DMS153 treated with DMSO at 0.1 percent for 48 hours (cell line): Measurements from ENCODE around the gene RFK.
A peak's percentile ranks its signal among the peaks of the same experiment; 100 is the strongest.

Experiments used
- DNase-seq: peaks from one replicate; lab custom pipeline; 2025; ENCODE audit not compliant: unreplicated experiment; lab: John Stamatoyannopoulos, UW

Gene RFK

GRCh38 chr9:76412638-76413037, 18.4 kb upstream of the RFK start:
- no peak for DNase-seq

- no peak for DNase-seq
Measured at GRCh38 chr9:76405868-76406267, 11.6 kb upstream of the RFK start.

DNA sequence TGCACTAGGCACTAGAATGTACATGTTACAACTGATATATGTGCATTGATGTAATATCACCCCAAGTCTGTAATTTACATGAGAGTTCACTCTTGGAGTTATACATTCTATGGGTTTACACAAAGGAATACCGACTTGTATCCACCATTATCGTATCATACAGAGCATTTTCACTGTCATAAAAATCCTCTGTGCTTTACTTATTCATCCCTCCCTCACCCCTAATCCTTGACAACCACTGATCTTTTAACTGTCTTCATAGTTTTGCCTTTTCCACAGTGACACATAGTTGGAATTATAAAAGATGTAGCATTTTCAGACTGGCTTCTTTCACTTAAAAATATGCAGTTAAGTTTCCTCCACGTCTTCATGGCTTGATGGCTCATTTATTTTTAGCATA, 11.1 kb upstream of the RFK start:
- no peak for DNase-seq

GRCh38 chr9:76404401-76404800, 10.2 kb upstream of the RFK start:
- no peak for DNase-seq

DNA sequence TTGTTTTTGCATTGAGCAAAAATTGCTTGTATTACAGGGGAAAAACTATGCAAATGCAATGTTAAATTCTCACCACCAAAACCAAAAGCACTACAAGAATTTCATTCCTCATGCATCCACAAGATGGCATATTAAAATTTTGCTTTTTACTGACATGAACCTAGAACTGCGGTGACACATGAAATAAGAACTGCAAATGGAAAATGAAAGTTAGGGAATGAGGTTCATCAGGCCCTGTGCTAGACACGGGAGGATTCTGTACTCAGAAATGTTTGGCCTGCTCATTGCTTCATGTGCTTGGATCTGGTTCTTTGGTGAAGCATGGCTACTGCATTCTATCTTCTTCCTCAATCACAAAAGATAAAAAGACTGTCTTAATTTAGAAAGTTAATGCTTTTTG, 9.1 kb upstream of the RFK start:
- DNase-seq: peak; percentile 12

GRCh38 chr9:76401580-76402354, 7.5 kb upstream of the RFK start:
- no peak for DNase-seq

DNA sequence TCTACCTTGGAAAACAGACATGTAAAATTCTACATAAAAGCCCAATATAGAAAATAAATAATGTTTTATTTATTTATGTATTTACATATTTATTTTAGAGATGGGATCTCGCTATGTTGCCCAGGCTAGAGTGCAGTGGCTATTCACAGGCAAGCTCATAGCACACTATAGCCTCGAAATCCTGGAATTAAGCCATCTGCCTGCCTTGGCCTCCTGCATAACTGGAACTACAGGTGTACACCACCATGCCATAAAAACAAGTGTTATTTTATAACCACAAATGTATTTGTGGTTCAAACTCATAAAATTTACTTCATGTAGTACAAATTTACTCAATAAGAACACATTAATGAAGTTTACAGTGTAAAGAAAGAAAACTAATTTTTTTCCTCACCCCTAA, 7.0 kb upstream of the RFK start:
- no peak for DNase-seq

DNA sequence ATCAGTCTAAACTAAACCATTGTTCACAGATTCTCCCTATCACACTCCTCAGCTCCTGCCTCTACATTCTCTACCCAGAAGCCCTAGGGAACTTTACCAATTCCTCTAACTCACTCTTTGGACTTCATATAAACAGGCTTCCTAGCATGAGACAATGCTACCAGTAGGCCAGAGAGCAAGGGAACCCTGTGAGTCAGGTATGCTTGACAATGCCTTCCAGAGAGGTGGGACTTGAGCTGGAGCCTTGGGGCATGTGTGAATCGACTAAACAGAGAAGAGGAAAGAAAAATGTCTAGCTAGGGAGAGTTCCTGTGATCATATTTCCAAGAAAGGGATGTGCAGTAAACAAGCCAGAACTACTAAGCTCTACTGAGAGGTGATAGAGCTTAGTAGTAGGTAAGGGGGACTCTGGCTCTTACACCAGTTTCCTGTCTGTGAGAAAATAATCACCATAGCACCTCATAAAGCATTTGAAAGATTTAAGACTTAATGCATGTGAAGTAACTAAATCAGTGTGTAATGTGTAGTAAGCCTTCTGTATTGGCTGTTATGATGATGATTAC, 6.4 kb upstream of the RFK start:
- no peak for DNase-seq

GRCh38 chr9:76399856-76400255, 5.6 kb upstream of the RFK start:
- DNase-seq: no peak

- no peak for DNase-seq
Measured at GRCh38 chr9:76396597-76396996, 2.4 kb upstream of the RFK start.

DNA sequence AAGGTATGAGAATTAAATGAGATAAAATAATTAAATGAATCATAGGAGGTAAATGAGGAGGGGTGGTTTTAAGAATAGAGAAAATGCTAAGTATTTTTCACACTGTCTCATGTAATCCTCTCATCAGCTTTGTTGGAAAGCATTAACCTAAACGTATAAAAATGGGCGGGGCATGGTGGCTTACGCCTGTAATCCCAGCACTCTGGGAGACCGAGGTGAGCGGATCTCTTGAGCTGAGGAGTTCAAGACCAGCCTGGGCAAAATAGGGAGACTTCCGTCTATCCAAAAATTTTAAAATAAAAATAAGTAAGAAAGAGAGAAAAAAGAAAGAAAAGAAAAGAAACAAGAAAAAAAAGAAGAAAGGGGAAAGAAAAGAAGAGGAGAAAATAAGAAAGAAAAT, 1.9 kb upstream of the RFK start:
- no peak for DNase-seq

GRCh38 chr9:76395381-76395780, 1.2 kb upstream of the RFK start:
- no peak for DNase-seq

DNA sequence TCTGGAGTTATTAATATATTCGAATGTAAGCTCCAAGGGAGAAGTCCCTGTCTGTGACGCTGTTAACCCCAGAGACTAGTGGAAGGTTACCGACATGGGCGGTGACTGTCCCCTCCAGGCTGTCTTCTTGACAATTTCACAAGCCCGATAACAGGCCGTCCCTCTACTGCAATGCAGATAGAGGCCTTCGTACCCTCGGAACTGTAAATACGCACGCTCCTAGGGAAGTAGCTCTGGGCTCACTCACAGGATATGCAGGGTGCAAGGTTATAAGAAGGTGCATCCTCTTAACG, 680 bp upstream of the RFK start:
- peak; percentile 37 for DNase-seq

GRCh38 chr9:76390656-76391055, 3.6 kb downstream of the RFK start:
- DNase-seq: no peak

DNA sequence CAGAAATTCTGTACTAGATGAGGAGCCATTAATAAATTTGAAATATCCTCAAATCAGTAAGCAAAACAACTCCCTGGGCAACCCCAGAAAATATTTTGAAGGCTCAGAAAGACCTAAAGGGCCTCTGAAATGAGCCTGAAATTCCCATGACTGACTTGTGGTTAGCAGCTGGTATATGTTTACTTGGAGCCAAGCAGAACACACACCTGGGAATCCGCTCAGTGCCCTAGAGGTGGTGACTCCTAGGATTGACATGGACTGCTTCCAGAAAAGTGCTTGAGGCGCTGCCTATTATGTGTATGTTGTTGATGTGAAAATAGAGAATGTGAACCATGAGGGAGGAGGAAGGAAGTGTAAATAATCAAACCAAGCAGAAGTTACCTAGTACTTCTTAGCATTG, 14.7 kb downstream of the RFK start:
- DNase-seq: peak; percentile 79

DNA sequence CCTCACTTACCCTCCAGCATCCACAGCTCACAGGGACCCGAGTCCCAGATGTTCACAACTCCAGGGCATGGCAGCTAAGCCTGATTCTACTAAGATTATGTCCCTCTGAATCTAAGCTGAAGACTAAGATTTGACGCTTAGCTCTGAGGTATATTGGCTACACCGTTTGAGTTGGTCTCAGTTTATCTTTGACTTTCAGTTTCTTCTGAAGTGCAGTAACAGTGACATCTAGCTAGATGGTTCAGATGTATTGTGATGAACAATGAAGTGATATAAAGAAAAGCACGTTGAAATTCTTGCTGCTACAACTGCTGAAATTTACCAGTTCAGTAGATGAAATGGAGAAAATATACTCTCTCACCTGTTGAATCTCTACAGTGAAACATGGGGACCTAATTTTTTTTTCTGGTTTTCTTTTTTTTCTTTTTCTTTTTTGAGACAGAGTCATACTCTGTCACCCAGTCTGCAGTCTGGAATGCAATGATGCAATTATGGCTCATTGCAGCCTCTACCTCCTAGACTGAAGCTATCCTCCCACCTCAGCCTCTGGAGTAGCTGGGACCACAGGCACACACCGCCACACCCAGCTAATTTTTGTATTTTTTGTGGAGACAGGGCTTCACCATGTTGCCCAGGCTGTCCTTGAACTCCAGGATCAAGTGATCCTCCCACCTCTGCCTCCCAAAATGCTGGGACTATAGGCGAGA, 15.7 kb downstream of the RFK start:
- no peak for DNase-seq

DNA sequence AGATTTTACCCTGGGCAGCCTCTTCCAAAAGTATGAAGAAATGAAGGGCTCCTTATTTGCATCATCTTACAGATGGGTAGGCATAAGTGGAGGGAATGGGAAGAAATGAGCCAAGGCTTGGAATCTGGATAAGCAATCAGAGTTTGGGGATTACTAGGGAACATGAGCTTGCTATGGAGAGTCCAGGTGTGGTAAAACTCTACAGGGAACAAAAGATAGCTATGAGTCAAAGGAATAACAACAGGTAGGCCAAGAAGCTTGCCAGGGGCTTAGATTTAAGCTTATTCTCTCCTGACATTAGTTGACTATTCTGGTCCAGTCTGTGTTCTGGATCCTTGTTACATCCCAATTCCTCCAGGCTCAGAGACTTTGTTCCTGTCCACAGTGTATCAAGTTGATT, 16.4 kb downstream of the RFK start:
- no peak for DNase-seq

DNA sequence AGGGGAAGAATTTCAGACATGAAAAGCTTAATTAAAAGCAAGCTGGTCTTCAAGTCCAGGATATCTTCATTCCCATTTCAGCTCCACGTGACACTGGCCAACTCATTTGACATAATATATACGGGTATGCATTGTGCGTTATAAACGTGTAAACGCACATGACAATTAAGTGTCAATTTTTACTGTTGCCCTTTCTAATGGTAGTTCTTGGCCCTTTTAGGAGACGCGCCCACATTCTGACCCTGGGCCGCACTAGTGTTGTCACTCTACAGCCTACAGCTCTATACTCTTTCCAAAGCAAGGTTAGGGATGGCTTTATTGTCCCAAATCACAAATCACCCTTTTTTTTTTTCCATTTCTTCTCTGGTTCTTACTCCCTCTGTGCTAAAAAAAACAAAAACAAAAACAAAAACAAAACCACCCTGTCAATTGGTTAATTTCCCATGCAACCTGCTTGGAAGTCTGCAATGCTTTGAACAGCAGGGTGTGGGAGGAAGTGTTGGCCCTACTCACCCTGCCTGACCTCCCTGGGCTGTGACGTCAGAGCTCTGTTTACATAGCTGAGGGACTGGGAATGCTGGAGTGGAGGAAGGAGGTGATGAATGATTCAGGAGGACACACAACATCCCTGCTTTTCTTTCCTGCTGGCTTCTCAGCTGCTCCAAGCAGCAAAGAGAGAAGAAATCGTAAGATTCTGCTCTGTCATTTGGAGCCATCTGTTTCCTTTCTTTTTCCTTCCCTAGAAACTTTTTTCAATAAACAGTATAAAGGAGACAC, 19.3 kb downstream of the RFK start:
- peak; percentile 46 for DNase-seq

GRCh38 chr9:76373784-76374474, 20.3 kb downstream of the RFK start:
- DNase-seq: no peak

- no peak for DNase-seq
Measured at GRCh38 chr9:76373173-76373783, 20.9 kb downstream of the RFK start.

DNA sequence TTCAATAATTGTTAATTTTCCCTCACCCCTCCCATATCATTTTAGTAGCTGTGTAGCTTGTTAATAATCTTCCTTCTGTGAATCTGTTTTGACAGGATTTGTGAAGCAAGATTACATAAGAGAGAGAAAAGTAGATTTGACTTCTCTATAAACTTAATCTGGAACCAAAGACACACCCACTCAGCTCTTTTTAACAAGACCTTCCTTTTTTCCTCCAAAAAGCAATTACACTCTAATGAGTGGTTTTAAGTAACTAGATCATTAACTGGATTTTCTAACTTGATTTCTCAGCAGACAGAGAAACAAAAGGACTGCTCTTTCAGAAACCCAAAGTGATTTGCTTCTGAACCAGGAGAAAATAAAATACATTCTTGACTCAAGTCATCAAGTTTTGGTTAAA, 21.9 kb downstream of the RFK start:
- DNase-seq: no peak
